Fibroblast of mammary gland (primary cell): ENCODE data around the gene APOO.

Experiments
- DNase-seq: peaks from one replicate; pipeline ENCODE4 v3.0.0-alpha.2; 2010; ENCODE audit warnings: low read depth
- H3K4me3 ChIP-seq: 2 replicates; pipeline ENCODE4 v1.5.1; 2011; ENCODE audit warnings: low read depth, mild to moderate bottlenecking, low read length, moderate library complexity; ENCODE audit not compliant: control insufficient read depth
- TF ChIP-seq, protein P1 (sequence below): conservative IDR thresholded peaks from 2 replicates; pipeline ENCODE4 v1.5.1; 2011; ENCODE audit warnings: low read depth, low read length, inconsistent platforms; ENCODE audit not compliant: control insufficient read depth, insufficient read depth

Gene APOO

DNA sequence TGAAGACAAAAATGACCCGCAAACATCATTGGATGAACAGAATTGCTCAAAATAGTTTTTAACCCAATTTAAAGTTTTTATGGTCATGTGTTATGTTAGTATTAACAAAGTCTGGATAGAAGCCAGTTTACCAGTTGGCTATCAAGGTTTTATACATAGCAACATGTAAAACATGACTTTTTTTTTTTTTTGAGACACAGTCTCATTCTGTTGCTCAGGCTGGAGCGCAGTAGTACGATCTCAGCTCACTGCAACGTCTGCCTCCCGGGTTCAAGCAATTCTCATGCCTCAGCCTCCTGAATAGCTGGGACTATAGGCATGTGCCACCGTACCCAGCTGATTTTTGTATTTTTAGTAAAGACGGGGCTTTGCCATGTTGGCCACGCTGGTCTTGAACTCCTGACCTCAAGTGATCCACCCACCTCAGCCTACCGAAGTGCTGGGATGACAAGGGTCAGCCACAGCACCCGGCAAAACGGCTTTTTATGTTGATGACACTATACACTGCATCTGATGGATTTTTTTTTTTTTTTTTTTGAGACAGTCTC lies 121.4 kb downstream of the APOO start:
- H3K4me3 ChIP-seq: no peak overlapping the region
- peak; percentile 49 for DNase-seq
- TF ChIP-seq, protein P1, sequence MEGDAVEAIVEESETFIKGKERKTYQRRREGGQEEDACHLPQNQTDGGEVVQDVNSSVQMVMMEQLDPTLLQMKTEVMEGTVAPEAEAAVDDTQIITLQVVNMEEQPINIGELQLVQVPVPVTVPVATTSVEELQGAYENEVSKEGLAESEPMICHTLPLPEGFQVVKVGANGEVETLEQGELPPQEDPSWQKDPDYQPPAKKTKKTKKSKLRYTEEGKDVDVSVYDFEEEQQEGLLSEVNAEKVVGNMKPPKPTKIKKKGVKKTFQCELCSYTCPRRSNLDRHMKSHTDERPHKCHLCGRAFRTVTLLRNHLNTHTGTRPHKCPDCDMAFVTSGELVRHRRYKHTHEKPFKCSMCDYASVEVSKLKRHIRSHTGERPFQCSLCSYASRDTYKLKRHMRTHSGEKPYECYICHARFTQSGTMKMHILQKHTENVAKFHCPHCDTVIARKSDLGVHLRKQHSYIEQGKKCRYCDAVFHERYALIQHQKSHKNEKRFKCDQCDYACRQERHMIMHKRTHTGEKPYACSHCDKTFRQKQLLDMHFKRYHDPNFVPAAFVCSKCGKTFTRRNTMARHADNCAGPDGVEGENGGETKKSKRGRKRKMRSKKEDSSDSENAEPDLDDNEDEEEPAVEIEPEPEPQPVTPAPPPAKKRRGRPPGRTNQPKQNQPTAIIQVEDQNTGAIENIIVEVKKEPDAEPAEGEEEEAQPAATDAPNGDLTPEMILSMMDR: no peak

DNA sequence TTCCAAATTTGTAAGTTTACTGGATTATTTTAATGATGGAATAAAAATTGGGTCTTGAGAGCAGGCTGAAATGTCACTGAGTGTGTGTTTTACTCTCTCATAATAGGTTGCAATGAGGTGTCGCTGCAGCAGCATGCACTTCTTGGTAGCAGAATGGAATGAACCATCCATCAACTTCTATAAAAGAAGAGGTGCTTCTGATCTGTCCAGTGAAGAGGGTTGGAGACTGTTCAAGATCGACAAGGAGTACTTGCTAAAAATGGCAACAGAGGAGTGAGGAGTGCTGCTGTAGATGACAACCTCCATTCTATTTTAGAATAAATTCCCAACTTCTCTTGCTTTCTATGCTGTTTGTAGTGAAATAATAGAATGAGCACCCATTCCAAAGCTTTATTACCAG lies 122.2 kb downstream of the APOO start:
- no peak for DNase-seq
- TF ChIP-seq, protein P1: no peak
- no peak overlapping the region for H3K4me3 ChIP-seq

DNA sequence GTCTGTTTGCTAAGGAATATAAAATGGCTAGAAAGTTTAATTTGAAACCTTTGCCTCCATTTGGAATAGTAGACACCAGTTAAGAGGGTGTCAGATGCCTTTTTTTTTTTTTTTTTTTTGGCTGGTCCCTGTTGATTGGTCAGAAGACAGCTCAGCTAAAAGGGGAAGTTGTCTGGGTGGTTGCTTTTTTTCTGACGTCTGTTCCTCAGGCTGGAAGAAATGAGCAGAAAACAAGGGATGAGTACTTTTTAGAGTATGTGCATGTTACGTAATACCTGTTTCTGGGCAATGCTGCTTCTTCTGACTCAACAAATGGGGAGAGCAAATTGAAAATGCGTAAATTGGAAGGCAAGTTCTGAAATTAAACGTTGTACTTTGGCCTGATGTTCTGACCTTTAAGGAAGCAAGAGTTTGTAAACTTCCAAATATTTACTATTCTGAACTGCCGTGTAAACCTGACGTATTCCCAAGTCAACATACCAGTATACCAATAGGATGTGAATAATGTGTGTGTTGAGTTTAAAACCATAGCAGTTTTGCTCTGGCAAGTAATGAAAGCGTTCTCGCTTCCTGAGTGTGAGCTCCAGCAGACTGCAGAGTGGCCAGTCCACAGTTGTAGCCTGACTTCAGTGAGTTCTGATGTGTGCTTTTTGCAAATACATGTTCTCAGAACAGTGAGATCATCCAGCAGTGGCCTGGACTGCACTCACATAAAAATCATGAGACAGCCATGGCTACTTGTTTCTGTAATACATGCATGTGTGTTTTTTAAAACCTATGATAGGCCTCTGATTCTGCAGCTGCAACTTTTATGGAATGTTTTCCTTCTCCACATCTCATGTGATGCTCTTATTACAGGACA lies 123.0 kb downstream of the APOO start:
- peak; percentile 95 for DNase-seq
- H3K4me3 ChIP-seq: peak overlapping the region; percentile 80
- TF ChIP-seq, protein P1: no peak

DNA sequence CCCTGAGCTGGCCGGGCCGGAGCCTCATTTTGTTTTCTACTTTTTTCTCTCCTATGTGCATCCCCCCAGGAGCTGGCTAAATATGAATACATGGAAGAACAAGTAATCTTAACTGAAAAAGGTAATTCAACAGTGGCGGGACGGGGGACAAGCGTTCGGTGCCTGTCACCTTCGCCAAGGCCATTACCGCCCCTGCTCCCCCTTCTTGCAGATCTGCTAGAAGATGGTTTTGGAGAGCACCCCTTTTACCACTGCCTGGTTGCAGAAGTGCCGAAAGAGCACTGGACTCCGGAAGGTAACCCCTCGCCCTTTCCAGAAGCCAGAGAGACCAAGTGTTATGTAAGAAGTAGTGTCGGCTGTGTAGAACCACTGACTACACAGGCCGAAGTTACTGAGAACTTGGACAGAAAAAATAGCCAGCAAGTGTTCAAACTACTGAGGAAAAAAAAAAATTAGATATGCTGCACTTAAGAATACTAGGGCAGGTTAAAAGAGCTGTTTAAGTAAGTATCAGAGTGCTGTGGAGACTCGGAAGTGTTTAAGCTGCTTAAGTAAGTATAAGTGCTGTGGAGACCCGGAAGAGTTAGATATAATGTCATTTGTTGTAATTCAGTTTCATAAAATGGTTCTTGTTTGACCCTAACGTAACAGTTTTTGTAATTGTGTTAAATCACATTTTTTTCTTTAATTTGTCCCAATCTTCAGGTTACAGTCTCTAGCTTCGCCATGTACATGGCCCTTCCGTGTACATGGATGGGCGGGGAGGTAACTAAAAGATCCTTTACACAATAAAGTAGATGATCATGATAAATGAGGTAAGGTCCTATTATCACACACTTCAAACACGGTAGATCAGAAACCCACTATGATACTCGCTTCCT lies 123.9 kb downstream of the APOO start:
- peak overlapping the region; percentile 80 for H3K4me3 ChIP-seq
- TF ChIP-seq, protein P1: no peak
- peak; percentile 16 for DNase-seq
